H9 (cell line): ENCODE results near the gene GNGT2. TPM values are rescaled to one million over a fixed set of nuclear protein-coding genes. Genes with fewer than 3 reads are reported as not detected.

Experiments
- DNase-seq: peaks from one replicate; pipeline ENCODE4 v3.0.0-alpha.2; 2017
- H2AFZ ChIP-seq: one replicate; pipeline ENCODE4 v1.6.1; 2013; ENCODE audit warnings: mild to moderate bottlenecking, low read length, control low read depth, moderate library complexity
- H2AK5ac ChIP-seq: 2 replicates; pipeline ENCODE4 v1.6.1; 2013; ENCODE audit warnings: low read length, control low read depth, mixed read lengths; ENCODE audit not compliant: insufficient read length
- H2BK120ac ChIP-seq: one replicate; pipeline ENCODE4 v1.6.1; 2013; ENCODE audit warnings: low read depth, mild to moderate bottlenecking, low read length, control low read depth, inconsistent platforms; ENCODE audit not compliant: poor library complexity, severe bottlenecking
- H2BK12ac ChIP-seq: 2 replicates; pipeline ENCODE4 v1.6.1; 2013; ENCODE audit warnings: low read length, control low read depth, mixed read lengths, low read depth; ENCODE audit not compliant: insufficient read length
- H2BK15ac ChIP-seq: 2 replicates; pipeline ENCODE4 v1.6.1; 2013; ENCODE audit warnings: low read depth, low read length, control low read depth
- H2BK20ac ChIP-seq: one replicate; pipeline ENCODE4 v1.6.1; 2013; ENCODE audit warnings: low read depth, mild to moderate bottlenecking, low read length, control low read depth, inconsistent platforms; ENCODE audit not compliant: poor library complexity, severe bottlenecking
- H2BK5ac ChIP-seq: 2 replicates; pipeline ENCODE4 v1.6.1; 2013; ENCODE audit warnings: low read length, control low read depth, mixed read lengths; ENCODE audit not compliant: insufficient read length
- H3K14ac ChIP-seq: 2 replicates; pipeline ENCODE4 v1.6.1; 2013; ENCODE audit warnings: low read length, control low read depth; ENCODE audit not compliant: insufficient read depth
- H3K18ac ChIP-seq: 2 replicates; pipeline ENCODE4 v1.6.1; 2013; ENCODE audit warnings: low read depth, mild to moderate bottlenecking, mixed read lengths, low read length, control low read depth; ENCODE audit not compliant: insufficient read length
- H3K23ac ChIP-seq: 2 replicates; pipeline ENCODE4 v1.6.1; 2013; ENCODE audit warnings: low read length, control low read depth, mixed read lengths, low read depth; ENCODE audit not compliant: insufficient read length
- H3K23me2 ChIP-seq: 2 replicates; pipeline ENCODE4 v1.6.1; 2013; ENCODE audit warnings: low read depth, mild to moderate bottlenecking, mixed read lengths, low read length, control low read depth; ENCODE audit not compliant: insufficient read length, poor library complexity, severe bottlenecking
- H3K27ac ChIP-seq: 2 replicates; pipeline ENCODE4 v1.5.1; 2013; ENCODE audit warnings: low read length, control low read depth, mixed read lengths, low read depth; ENCODE audit not compliant: insufficient read length
- H3K27me3 ChIP-seq: 2 replicates; pipeline ENCODE4 v1.6.1; 2013; ENCODE audit warnings: low read length, control low read depth, inconsistent platforms; ENCODE audit not compliant: insufficient read depth
- H3K4ac ChIP-seq: 2 replicates; pipeline ENCODE4 v1.6.1; 2013; ENCODE audit warnings: low read depth, mild to moderate bottlenecking, control low read depth, inconsistent platforms, low read length, moderate library complexity
- H3K4me1 ChIP-seq: 2 replicates; pipeline ENCODE4 v1.6.1; 2013; ENCODE audit warnings: low read length, control low read depth, inconsistent platforms; ENCODE audit not compliant: insufficient read depth
- H3K4me2 ChIP-seq: 2 replicates; pipeline ENCODE4 v1.6.1; 2013; ENCODE audit warnings: low read length, control low read depth, mixed read lengths; ENCODE audit not compliant: insufficient read length, insufficient read depth
- H3K56ac ChIP-seq: 2 replicates; pipeline ENCODE4 v1.6.1; 2013; ENCODE audit warnings: low read depth, mild to moderate bottlenecking, mixed read lengths, low read length, control low read depth; ENCODE audit not compliant: insufficient read length
- H3K79me1 ChIP-seq: 2 replicates; pipeline ENCODE4 v1.6.1; 2013; ENCODE audit warnings: low read depth, mild to moderate bottlenecking, moderate library complexity, low read length, control low read depth, inconsistent platforms; ENCODE audit not compliant: insufficient read depth, poor library complexity, severe bottlenecking
- H3K79me2 ChIP-seq: 2 replicates; pipeline ENCODE4 v1.6.1; 2013; ENCODE audit warnings: low read length, control low read depth, inconsistent platforms; ENCODE audit not compliant: insufficient read depth
- H3K9ac ChIP-seq: 2 replicates; pipeline ENCODE4 v1.6.1; 2013; ENCODE audit warnings: low read length, control low read depth, mixed read lengths; ENCODE audit not compliant: insufficient read length; ENCODE audit errors: extremely low read depth
- H3K9me3 ChIP-seq: one replicate; pipeline ENCODE4 v1.6.1; 2013; ENCODE audit warnings: low read depth, low read length, inconsistent platforms; ENCODE audit not compliant: control insufficient read depth
- H3T11ph ChIP-seq: one replicate; pipeline ENCODE4 v1.6.1; 2013; ENCODE audit warnings: mild to moderate bottlenecking, low read length, control low read depth, inconsistent platforms
- H4K20me1 ChIP-seq: one replicate; pipeline ENCODE4 v1.6.1; 2013; ENCODE audit not compliant: control insufficient read depth, insufficient read length, insufficient read depth
- H4K5ac ChIP-seq: 2 replicates; pipeline ENCODE4 v1.6.1; 2013; ENCODE audit warnings: low read depth, mild to moderate bottlenecking, mixed read lengths, low read length, control low read depth; ENCODE audit not compliant: insufficient read length
- H4K8ac ChIP-seq: replicated peaks from 2 replicates; pipeline ENCODE4 v1.6.1; 2013; ENCODE audit warnings: low read length, control low read depth, mixed read lengths, low read depth; ENCODE audit not compliant: insufficient read length
- H4K91ac ChIP-seq: 2 replicates; pipeline ENCODE4 v1.6.1; 2013; ENCODE audit warnings: low read depth, mild to moderate bottlenecking, moderate library complexity, mixed read lengths, low read length, control low read depth; ENCODE audit not compliant: insufficient read length
- H3K27ac Mint-ChIP-seq, 3 experiments: 2 replicates in 2 of 3; 3 replicates in 1 of 3; pipeline ENCODE4 v1.8.0; 2020 to 2021; ENCODE audit warnings: mixed read lengths in 3 of 3, mild to moderate bottlenecking in 1 of 3, moderate library complexity in 1 of 3
- H3K27me3 Mint-ChIP-seq: 2 replicates; pipeline ENCODE4 v1.8.0; 2021; ENCODE audit warnings: low read depth, mild to moderate bottlenecking, moderate library complexity, mixed read lengths
- H3K36me3 Mint-ChIP-seq, 3 experiments: 2 replicates in 2 of 3; 3 replicates in 1 of 3; pipeline ENCODE4 v1.8.0; 2020 to 2021; ENCODE audit warnings: low read depth in 3 of 3, mixed read lengths in 3 of 3; ENCODE audit not compliant: insufficient read depth in 1 of 3
- H3K4me1 Mint-ChIP-seq, 2 experiments: 2 replicates each; pipeline ENCODE4 v1.8.0; 2020; ENCODE audit warnings: mixed read lengths in 2 of 2
- H3K4me3 Mint-ChIP-seq, 2 experiments: 2 replicates in 1 of 2; 3 replicates in 1 of 2; pipeline ENCODE4 v1.8.0; 2020 to 2021; ENCODE audit warnings: mild to moderate bottlenecking in 2 of 2, mixed read lengths in 2 of 2, moderate library complexity in 1 of 2
- H3K9me3 Mint-ChIP-seq, 2 experiments: 2 replicates in 1 of 2; 3 replicates in 1 of 2; pipeline ENCODE4 v1.8.0; 2020; ENCODE audit warnings: mild to moderate bottlenecking in 2 of 2, mixed read lengths in 2 of 2, moderate library complexity in 1 of 2
- WGBS: extraction: QIAGEN DNeasy Blood & Tissue Kit; methylation state at CpG from one replicate; pipeline ENCODE4 v1.1.7; 2013; ENCODE audit warnings: missing lambda C conversion rate, low lambda C conversion rate, mixed read lengths; ENCODE audit not compliant: insufficient read length; ENCODE audit errors: extremely low coverage; 5-methylcytosine and 5-hydroxymethylcytosine counted together
- total RNA-seq: library from RNA; stranded (reverse); gene quantifications from 2 replicates; pipeline ENCODE4 v1.2.1, GENCODE V29; 2021
- TF ChIP-seq, protein P1 (sequence below): fragments of 200-600 bp; sonication (generic); conservative IDR thresholded peaks from 3 replicates; pipeline ENCODE4 v1.8.0; 2021; ENCODE audit warnings: antibody characterized with exemption, mild to moderate bottlenecking

Gene GNGT2
- total RNA-seq, 1 experiment from 2014 or later, result 0.42 TPM

GRCh38 chr17:49201481-49201927, 8.9 kb downstream of the GNGT2 start:
- Histone ChIP-seq H4K8ac (no peak overlapping the region), H2AK5ac (no peak overlapping the region), H3K9me3 (no peaks in the 10 kb centered on the region), H2BK12ac (no peak overlapping the region), H2BK120ac (no peak overlapping the region), H3K4me2 (no peak overlapping the region), H3K23me2 (no peaks in the 10 kb centered on the region), H3K56ac (no peak overlapping the region), H3K79me1 (no peaks in the 10 kb centered on the region), H3K4me1 (no peaks in the 10 kb centered on the region), H3K14ac (no peak overlapping the region), H4K20me1 (no peaks in the 10 kb centered on the region), H3K9ac (no peak overlapping the region), H3K27ac (no peak overlapping the region), H2AFZ (no peak overlapping the region), H2BK15ac (no peak overlapping the region), H3K18ac (no peak overlapping the region), H2BK5ac (no peak overlapping the region), H4K91ac (no peak overlapping the region), H2BK20ac (no peak overlapping the region), H3K79me2 (no peaks in the 10 kb centered on the region), H4K5ac (no peak overlapping the region), H3K27me3 (no peaks in the 10 kb centered on the region; the same call in 1 of the 2 replicates), H3K4ac (no peak overlapping the region), H3T11ph (no peak overlapping the region), H3K23ac (no peak overlapping the region)
- no peaks in the 10 kb centered on the region for H3K9me3 Mint-ChIP-seq
- no peaks in the 10 kb centered on the region for H3K36me3 Mint-ChIP-seq
- TF ChIP-seq, protein P1, sequence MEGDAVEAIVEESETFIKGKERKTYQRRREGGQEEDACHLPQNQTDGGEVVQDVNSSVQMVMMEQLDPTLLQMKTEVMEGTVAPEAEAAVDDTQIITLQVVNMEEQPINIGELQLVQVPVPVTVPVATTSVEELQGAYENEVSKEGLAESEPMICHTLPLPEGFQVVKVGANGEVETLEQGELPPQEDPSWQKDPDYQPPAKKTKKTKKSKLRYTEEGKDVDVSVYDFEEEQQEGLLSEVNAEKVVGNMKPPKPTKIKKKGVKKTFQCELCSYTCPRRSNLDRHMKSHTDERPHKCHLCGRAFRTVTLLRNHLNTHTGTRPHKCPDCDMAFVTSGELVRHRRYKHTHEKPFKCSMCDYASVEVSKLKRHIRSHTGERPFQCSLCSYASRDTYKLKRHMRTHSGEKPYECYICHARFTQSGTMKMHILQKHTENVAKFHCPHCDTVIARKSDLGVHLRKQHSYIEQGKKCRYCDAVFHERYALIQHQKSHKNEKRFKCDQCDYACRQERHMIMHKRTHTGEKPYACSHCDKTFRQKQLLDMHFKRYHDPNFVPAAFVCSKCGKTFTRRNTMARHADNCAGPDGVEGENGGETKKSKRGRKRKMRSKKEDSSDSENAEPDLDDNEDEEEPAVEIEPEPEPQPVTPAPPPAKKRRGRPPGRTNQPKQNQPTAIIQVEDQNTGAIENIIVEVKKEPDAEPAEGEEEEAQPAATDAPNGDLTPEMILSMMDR, result no peak
- DNase-seq, result no peak
- no CpG with 5 or more reads among the region's 8 CpGs for WGBS
- H3K4me3 Mint-ChIP-seq, result no peak overlapping the region
- no peak overlapping the region for H3K27ac Mint-ChIP-seq
- H3K4me1 Mint-ChIP-seq, result peaks cover 0 to 3% of the 10 kb centered on the region in 2 experiments; a peak in 1 of 4 replicates
- H3K27me3 Mint-ChIP-seq, result peaks cover 28% of the 10 kb centered on the region
